Activated CD8-positive, alpha-beta T cell treated with anti-CD3 and anti-CD28 coated beads, Interleukin-2, amount 10 ng/mL, durations not matched to agents 7 days and 5 days (primary cell): ENCODE measurements around the gene CEBPZ. TPM values are rescaled to one million over a fixed set of nuclear protein-coding genes. Genes with fewer than 3 reads are reported as not detected.
"Not testable (repeated sequence)": the region's sequence is repeated elsewhere in the genome, so short reads cannot be mapped to it uniquely, and the experiment has no call there.

Experiments used
- ATAC-seq: fragments of 150-1000 bp; cut with Tn5 transposase; one replicate; pipeline ENCODE4 v1.10.0; 2021; ENCODE audit warnings: moderate library complexity
- CTCF ChIA-PET: fragments of 350-600 bp; sonication (Branson Sonifier 250); formaldehyde crosslinking; loops from one replicate; lab custom pipeline; 2021; ENCODE audit warnings: antibody characterized with exemption; lab: Charles Lee
- POLR2A ChIA-PET: fragments of 350-600 bp; sonication (Branson Sonifier 250); formaldehyde crosslinking; loops from one replicate; lab custom pipeline; 2021; ENCODE audit warnings: antibody characterized with exemption; lab: Charles Lee
- DNase-seq: peaks from one replicate; pipeline ENCODE4 v3.0.0-alpha.2; 2020
- H3K27ac Mint-ChIP-seq: one replicate; pipeline ENCODE4 v1.8.0; 2021; ENCODE audit warnings: mild to moderate bottlenecking, mixed read lengths
- H3K27me3 Mint-ChIP-seq: one replicate; pipeline ENCODE4 v1.8.0; 2021; ENCODE audit warnings: low read depth, mixed read lengths
- H3K36me3 Mint-ChIP-seq: one replicate; pipeline ENCODE4 v1.8.0; 2021; ENCODE audit warnings: low read depth, mixed read lengths
- H3K4me1 Mint-ChIP-seq: one replicate; pipeline ENCODE4 v1.8.0; 2021; ENCODE audit warnings: low read depth, mixed read lengths
- H3K4me3 Mint-ChIP-seq: one replicate; pipeline ENCODE4 v1.8.0; 2021; ENCODE audit warnings: mild to moderate bottlenecking, mixed read lengths
- H3K9me3 Mint-ChIP-seq: one replicate; pipeline ENCODE4 v1.8.0; 2022; ENCODE audit warnings: mixed read lengths; ENCODE audit not compliant: insufficient read depth
- total RNA-seq, 2 experiments: library from RNA; stranded (reverse); gene quantifications; one replicate each; pipeline ENCODE4 v1.2.3, GENCODE V29; 2021

The CEBPZ gene
- total RNA-seq, 2 experiments from 2014 or later, result 46.7 to 54.4 TPM

DNA sequence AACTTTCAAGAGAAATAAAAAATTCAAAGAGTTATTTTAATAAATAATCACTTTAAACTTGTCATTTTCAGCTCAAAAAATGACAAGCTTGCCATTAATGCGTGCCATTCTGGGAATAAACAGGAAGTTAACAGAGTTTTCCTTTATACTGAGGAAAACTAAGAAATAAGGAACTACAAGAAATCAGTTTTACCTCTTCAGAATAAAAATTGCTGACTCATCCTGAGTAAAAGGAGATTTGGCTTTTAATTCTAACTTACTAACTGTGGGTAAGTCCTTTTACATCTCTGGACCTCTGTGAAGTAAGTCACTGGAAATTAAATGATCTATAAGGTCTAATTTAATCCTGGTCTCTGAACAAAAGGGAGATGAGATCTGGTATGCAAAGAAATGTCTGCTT is 16.1 kb downstream of the CEBPZ start:
- ChIA-PET CTCF (no interaction called here), POLR2A (no interaction called here)
- no peaks in the 10 kb centered on the region for H3K9me3 Mint-ChIP-seq
- H3K36me3 Mint-ChIP-seq, result peaks cover 61% of the 10 kb centered on the region
- H3K27me3 Mint-ChIP-seq, result no peaks in the 10 kb centered on the region
- DNase-seq (no peak), ATAC-seq (no peak)
- H3K4me1 Mint-ChIP-seq, result peaks cover 3% of the 10 kb centered on the region
- H3K4me3 Mint-ChIP-seq, result no peak overlapping the region
- no peak overlapping the region for H3K27ac Mint-ChIP-seq

DNA sequence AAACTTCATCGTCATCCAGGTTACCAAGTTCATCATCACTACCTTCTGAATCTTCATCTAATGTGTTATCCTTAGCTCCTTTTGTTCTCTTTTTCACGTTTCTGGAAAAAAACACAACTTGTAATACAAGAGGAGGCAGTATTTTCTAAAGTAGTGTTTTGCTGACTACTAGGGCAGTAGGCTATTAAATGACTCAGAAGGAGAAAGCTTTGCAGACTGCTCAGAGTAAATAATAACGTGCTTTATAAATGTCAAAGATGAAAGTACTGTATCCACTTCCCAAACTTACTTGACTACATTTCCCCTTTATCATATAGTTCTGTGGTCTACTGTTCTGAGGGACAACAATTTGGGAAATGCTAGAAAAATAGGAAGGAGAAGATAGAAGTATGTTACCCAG is 19.5 kb downstream of the CEBPZ start:
- peaks cover 18% of the 10 kb centered on the region for H3K9me3 Mint-ChIP-seq
- ChIA-PET POLR2A (no interaction called here), CTCF (interaction anchor here (1.2 to 1.3 kb wide), 3 partner anchors 11 to 51 kb away, joined by 3 to 4 read pairs (median 3); no protein-coding TSS in a partner anchor)
- H3K27me3 Mint-ChIP-seq, result no peaks in the 10 kb centered on the region
- peaks cover 78% of the 10 kb centered on the region for H3K36me3 Mint-ChIP-seq
- H3K4me1 Mint-ChIP-seq, result peaks cover 9% of the 10 kb centered on the region
- DNase-seq (no peak), ATAC-seq (no peak)
- H3K4me3 Mint-ChIP-seq, result no peak overlapping the region
- H3K27ac Mint-ChIP-seq, result no peak overlapping the region

DNA sequence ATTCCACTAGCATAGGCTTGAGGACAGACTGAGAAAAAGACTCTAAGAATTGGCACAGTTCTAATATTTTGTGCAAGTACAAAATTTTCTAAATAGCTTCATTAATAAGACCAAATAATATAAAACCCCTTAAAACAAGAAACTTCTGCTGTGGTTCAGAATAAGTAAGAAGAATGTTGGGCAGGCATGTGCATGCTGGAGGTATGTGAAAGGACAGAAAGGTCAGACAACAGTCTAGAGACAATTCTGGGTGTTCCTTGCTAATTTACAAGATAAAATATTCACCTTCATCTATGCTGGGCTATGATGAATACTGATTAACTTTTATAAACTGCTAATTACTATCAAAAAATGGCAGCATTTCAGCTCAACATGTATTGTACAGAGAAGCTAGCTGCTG is 20.2 kb downstream of the CEBPZ start:
- Mint-ChIP-seq H3K4me3 (no peak overlapping the region), H3K4me1 (peaks cover 9% of the 10 kb centered on the region)
- CTCF ChIA-PET, result interaction anchor here (1.3 kb wide), 1 partner anchor 51 kb away, joined by 3 read pairs; no protein-coding TSS in a partner anchor

DNA sequence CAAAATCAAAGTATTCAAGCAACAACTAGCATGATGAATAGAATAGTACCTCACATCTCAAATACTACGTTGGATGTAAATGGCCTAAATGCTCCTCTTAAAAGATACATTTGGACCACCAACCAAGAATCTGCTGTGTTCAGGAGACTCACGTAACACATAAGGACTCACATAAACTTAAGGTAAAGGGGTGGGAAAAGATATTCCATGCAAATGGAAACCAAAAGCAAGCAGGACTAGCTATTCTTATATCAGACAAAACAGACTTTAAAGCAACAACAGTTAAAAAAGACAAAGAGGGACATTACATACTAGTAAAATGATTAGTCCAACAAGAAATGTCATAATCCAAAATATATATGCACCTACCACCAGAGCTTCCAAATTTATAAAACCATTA is 24.6 kb downstream of the CEBPZ start:
- H3K4me3 Mint-ChIP-seq, POLR2A ChIA-PET, ATAC-seq, DNase-seq, H3K27me3 Mint-ChIP-seq, H3K27ac Mint-ChIP-seq, CTCF ChIA-PET: not testable (repeated sequence)
- Mint-ChIP-seq H3K9me3 (peaks cover 41% of the 10 kb centered on the region), H3K36me3 (peaks cover 94% of the 10 kb centered on the region), H3K4me1 (peaks cover 15% of the 10 kb centered on the region)

More for the DNA sequence above, 20.2 kb downstream of the CEBPZ start:
- no peak for ATAC-seq
- DNase-seq, result no peak
- no peaks in the 10 kb centered on the region for H3K27me3 Mint-ChIP-seq
- H3K27ac Mint-ChIP-seq, result no peak overlapping the region
- POLR2A ChIA-PET, result no interaction called here
- H3K9me3 Mint-ChIP-seq, result peaks cover 24% of the 10 kb centered on the region
- peaks cover 78% of the 10 kb centered on the region for H3K36me3 Mint-ChIP-seq

DNA sequence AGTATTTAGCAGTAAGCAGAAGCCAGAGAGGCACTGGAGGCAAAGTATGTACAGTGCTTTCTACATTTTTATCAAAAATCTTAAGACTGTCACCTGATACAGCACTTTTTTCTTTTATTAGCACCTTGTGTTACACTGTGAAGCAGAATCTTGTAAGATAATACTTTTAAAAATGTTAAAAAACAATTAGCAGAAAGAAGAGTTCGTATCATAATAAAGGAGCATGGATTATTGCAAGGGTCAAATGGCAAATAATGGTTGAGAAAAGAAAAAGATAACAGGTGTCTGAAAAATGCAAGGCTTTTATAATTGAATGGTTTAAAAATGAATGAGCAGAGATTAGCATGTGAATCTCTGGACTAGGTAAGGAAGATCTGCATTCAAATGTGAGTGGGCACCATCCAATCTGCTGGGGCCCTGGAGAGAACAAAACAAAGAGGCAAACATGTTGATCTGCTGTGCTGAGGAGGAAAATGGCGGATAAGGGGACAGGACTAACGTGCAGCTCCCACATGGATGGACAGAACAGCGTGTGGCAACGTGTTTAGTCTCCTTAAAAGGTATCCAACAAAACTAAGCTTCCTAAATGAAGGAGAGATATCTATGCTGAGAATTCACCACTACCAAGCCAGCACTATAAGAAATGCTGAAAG is 25.6 kb downstream of the CEBPZ start:
- POLR2A ChIA-PET, result no interaction called here
- no peaks in the 10 kb centered on the region for H3K27me3 Mint-ChIP-seq
- no peak overlapping the region for H3K27ac Mint-ChIP-seq
- peaks cover 41% of the 10 kb centered on the region for H3K9me3 Mint-ChIP-seq
- no peak for DNase-seq
- CTCF ChIA-PET, result no interaction called here
- H3K4me3 Mint-ChIP-seq, result no peak overlapping the region
- H3K4me1 Mint-ChIP-seq, result peaks cover 23% of the 10 kb centered on the region
- no peak for ATAC-seq
- peaks cover 91% of the 10 kb centered on the region for H3K36me3 Mint-ChIP-seq

DNA sequence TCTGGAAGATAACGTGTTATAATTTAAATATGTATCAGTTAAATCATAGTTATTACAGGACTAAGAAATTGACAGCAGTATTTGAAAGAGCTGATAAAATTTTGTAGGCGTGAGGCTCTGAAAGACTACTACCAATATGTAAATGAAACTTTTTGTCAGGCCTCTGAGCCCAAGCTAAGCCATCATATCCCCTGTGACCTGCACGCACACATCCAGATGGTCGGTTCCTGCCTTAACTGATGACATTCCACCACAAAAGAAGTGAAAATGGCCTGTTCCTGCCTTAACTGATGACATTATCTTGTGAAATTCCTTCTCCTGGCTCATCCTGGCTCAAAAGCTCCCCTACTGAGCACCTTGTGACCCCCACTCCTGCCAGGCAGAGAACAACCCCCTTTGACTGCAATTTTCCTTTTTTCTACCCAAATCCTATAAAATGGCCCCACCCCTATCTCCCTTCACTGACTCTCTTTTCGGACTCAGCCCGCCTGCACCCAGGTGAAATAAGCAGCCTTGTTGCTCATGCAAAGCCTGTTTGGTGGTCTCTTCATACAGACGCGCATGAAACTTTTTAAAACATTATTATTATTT is 26.2 kb downstream of the CEBPZ start:
- peaks cover 90% of the 10 kb centered on the region for H3K36me3 Mint-ChIP-seq
- DNase-seq, ATAC-seq, CTCF ChIA-PET, H3K27me3 Mint-ChIP-seq, H3K4me3 Mint-ChIP-seq: not testable (repeated sequence)
- POLR2A ChIA-PET, result interaction anchor here (0.6 to 0.7 kb wide), 3 partner anchors 24 to 239 kb away, joined by 3 read pairs; partner anchors contain the start of gene STRN
- peak overlapping the region; percentile 25 for H3K27ac Mint-ChIP-seq
- peaks cover 41% of the 10 kb centered on the region for H3K9me3 Mint-ChIP-seq
- peaks cover 29% of the 10 kb centered on the region for H3K4me1 Mint-ChIP-seq

DNA sequence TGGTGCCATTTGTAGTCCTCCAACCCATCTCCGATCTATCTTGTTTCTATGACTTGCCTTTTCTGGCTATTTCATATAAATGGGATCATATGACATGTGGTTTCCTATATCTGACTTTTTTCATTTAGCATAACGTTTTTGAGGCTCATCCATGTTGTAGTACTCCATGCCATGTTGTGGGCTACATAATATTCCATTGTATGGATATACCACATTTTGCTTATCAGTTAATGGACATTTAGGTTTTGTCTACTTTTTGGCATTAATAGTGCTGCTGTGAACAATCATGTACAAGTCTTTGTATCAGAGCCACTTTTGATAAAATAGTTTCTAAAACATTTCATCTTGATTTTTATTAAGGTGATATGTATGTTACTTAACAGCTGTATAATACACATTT is 27.7 kb downstream of the CEBPZ start:
- CTCF ChIA-PET, result interaction anchor here (1.0 kb wide), 1 partner anchor 17 kb away, joined by 4 read pairs; no protein-coding TSS in a partner anchor
- Mint-ChIP-seq H3K27me3 (no peaks in the 10 kb centered on the region), H3K27ac (no peak overlapping the region), H3K36me3 (peaks cover 85% of the 10 kb centered on the region), H3K4me3 (no peak overlapping the region), H3K4me1 (peaks cover 34% of the 10 kb centered on the region), H3K9me3 (peaks cover 40% of the 10 kb centered on the region)
- no peak for DNase-seq
- POLR2A ChIA-PET, result interaction anchor here (0.7 to 1.0 kb wide), 3 partner anchors 47 to 237 kb away, joined by 3 to 5 read pairs (median 4); partner anchors contain the start of gene EIF2AK2
- ATAC-seq, result no peak

DNA sequence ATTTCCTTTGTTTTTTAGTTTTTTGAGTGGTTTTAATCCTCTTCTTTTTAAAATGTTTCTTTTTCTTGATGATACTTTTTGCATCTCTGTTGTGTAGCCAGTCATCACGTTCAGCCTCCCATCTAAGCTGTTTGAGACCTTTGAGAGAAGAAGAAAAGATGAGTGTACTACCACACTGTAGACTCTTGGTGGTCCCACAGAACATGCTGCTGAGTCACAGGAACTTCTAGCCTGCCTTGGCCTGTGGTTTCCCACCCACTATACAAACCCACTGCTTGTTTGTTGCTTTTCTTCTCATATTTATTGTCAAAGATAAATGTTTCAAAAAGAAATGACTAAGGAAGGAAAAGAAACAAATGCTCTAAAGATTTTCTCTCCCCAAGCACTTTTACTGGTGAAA is 29.6 kb downstream of the CEBPZ start:
- POLR2A ChIA-PET, result interaction anchor here (1.0 kb wide), 1 partner anchor 45 kb away, joined by 3 read pairs; the partner anchor contains the start of gene EIF2AK2
- DNase-seq, result peak; percentile 67

DNA sequence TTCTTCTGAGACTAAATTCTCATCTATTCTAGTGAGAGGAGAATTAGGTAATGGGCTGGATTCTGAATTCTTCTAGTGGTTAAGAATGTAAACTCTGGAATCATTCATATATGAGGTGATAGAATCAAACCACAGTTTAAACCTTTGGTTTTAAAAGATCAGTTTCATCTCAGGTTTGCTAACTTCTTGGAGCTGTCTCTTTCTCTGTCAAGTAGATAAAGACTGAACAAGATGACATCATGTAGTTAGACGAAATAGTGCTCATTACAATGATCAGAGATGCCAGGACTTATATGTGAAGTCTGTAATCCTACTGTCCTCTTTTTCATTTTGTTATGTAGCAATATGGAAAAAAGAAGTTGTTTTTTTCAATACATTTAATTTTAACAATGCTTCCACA is 30.2 kb downstream of the CEBPZ start:
- Mint-ChIP-seq H3K36me3 (peaks cover 69% of the 10 kb centered on the region), H3K9me3 (peaks cover 17% of the 10 kb centered on the region), H3K27ac (peak overlapping the region; percentile 11), H3K4me3 (no peak overlapping the region), H3K27me3 (no peaks in the 10 kb centered on the region), H3K4me1 (peaks cover 37% of the 10 kb centered on the region)
- DNase-seq, result no peak
- no peak for ATAC-seq
- ChIA-PET CTCF (interaction anchor here (0.8 to 1.8 kb wide), 5 partner anchors 11 to 676 kb away, joined by 3 to 10 read pairs (median 4); no protein-coding TSS in a partner anchor), POLR2A (interaction anchor here (1.0 to 1.1 kb wide), 2 partner anchors 30 to 45 kb away, joined by 3 to 4 read pairs; partner anchors contain the start of genes CEBPZ, EIF2AK2 and NDUFAF7)

More for the DNA sequence above, 29.6 kb downstream of the CEBPZ start:
- peaks cover 36% of the 10 kb centered on the region for H3K4me1 Mint-ChIP-seq
- H3K27me3 Mint-ChIP-seq, result no peaks in the 10 kb centered on the region
- peak overlapping the region; percentile 31 for H3K4me3 Mint-ChIP-seq
- ATAC-seq, result peak; percentile 83
- H3K36me3 Mint-ChIP-seq, result peaks cover 72% of the 10 kb centered on the region
- H3K9me3 Mint-ChIP-seq, result peaks cover 21% of the 10 kb centered on the region
- H3K27ac Mint-ChIP-seq, result peak overlapping the region; percentile 69
- CTCF ChIA-PET, result interaction anchor here (0.8 to 1.8 kb wide), 5 partner anchors 10 to 676 kb away, joined by 3 to 10 read pairs (median 4); no protein-coding TSS in a partner anchor

DNA sequence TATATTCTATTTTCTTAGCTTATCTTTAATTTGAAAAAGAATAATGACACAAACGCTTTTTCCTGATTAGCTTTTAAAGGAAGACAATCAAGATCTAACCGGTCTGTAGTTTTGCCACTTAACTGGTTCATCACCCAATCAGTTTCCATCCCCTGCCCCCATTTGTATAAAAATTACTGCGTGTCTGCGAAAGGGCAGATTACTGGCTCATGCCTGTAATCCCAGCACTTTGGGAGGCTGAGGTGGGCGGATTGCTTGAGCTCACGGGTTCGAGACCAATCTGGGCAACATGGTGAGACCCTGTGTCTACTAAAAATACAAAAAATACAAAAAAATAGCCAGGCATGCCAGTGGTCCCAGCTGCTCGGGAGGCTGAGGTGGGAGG is 32.7 kb downstream of the CEBPZ start:
- H3K27ac Mint-ChIP-seq, result no peak overlapping the region

DNA sequence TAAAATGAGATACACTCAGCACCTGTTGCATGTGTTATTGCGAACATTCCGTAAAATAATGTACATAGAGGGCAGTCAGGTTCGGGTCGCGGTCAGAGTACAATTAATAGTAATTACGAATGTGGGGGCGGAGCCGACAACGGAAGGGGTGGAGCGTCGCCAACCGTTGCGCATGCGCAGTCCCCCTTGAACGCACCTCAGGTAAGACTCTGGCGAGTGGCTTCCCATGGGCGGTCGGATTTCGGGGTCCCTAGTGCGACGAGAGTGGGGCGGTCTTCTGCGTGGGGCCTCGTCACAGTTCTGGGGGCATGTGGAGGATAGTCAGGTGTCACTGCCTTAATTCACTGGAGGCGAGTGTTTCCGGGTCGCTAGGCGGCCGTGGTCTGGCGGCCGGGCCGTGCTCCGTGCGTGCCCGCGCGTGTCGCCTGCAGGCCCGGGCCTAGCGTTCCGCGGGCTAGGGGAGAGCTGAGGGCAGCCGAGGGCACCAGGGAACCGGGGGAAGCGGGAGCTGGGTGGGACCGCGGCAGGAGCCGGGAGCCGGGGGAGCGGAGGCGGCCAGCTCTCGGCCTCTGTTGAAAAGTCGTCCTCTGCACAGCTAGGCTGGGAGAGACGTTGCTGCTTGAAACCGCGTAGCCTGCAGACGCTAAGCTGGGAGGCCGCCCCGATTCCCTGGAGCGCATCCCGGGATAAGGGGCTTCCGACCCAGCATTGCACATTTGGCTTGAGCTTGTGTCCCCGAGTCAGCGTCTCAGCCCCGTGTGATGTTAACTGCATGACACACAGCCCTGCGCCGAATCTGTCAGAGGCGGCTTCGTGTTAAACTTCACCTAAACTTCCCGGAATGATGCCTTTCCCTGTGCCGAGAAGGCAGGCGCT is 34.8 kb downstream of the CEBPZ start, which contains the start of gene CEBPZOS:
Gene CEBPZOS (plus strand): TSS at position 177 of the 876 bp plus-strand sequence. CDS start 3,209 bp downstream, outside the sequence.
- peak; percentile 86 for ATAC-seq
- CTCF ChIA-PET, result interaction anchor here (1.1 to 1.2 kb wide), 2 partner anchors 27 to 199 kb away, joined by 3 to 6 read pairs; no protein-coding TSS in a partner anchor
- H3K9me3 Mint-ChIP-seq, result no peaks in the 10 kb centered on the region
- peaks cover 31% of the 10 kb centered on the region for H3K36me3 Mint-ChIP-seq
- H3K27me3 Mint-ChIP-seq, result peaks cover 2% of the 10 kb centered on the region
- peak within 1 kb of the TSS; percentile 91 for H3K4me3 Mint-ChIP-seq
- DNase-seq, result peak; percentile 92
- peak within 1 kb of the TSS; percentile 97 for H3K27ac Mint-ChIP-seq
- POLR2A ChIA-PET, result interaction anchor here (0.6 to 1.3 kb wide), 5 partner anchors 17 to 39 kb away, joined by 3 to 12 read pairs (median 4); partner anchors contain the start of genes EIF2AK2 and NDUFAF7
- peaks cover 28% of the 10 kb centered on the region for H3K4me1 Mint-ChIP-seq

More for the DNA sequence above, 32.7 kb downstream of the CEBPZ start:
- H3K9me3 Mint-ChIP-seq, result peaks cover 5% of the 10 kb centered on the region
- POLR2A ChIA-PET, result no interaction called here
- peaks cover 37% of the 10 kb centered on the region for H3K4me1 Mint-ChIP-seq
- CTCF ChIA-PET, result interaction anchor here (0.5 kb wide), 1 partner anchor 158 kb away, joined by 3 read pairs; no protein-coding TSS in a partner anchor
- ATAC-seq (no peak), DNase-seq (no peak)
- peaks cover 45% of the 10 kb centered on the region for H3K36me3 Mint-ChIP-seq
- H3K4me3 Mint-ChIP-seq, result no peak overlapping the region
- H3K27me3 Mint-ChIP-seq, result no peaks in the 10 kb centered on the region
